Raji (cell line): ENCODE measurements around the gene TMEM250.

Source experiments
- POLR2A ChIP-seq: IDR thresholded peaks from 2 replicates; pipeline ENCODE4 v1.6.1; 2011; ENCODE audit warnings: low read depth, low read length, control low read depth; ENCODE audit not compliant: insufficient read depth

Gene TMEM250

GRCh38 chr9:136140966-136141365 is 22.3 kb upstream of the TMEM250 start:
- no peak for TF ChIP-seq POLR2A

DNA sequence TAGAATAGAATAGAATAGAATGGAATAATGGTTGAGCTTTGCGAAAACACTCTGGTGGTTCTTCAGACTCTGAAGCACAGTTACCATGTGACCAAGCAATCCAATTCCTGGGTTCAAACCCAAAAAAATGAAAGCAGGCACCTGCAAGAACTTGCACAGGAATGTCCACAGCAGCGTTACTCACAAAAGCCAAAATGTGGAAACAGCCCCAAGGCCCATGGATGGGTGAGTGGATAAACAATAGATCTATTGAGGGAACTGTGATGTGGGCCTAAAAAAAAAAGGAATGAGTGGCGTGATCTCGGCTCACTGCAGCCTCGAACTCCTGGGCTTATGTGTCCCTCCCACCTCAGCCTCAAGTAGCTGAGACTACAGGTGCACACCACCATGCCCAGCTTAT is 21.4 kb upstream of the TMEM250 start:
- no peak for TF ChIP-seq POLR2A

GRCh38 chr9:136138566-136138965 is 19.9 kb upstream of the TMEM250 start:
- TF ChIP-seq POLR2A, result no peak

- TF ChIP-seq POLR2A, result no peak
These were observed 18.9 kb upstream of the TMEM250 start for GRCh38 chr9:136137321-136138265.

GRCh38 chr9:136136127-136136925 is 17.7 kb upstream of the TMEM250 start:
- TF ChIP-seq POLR2A, result no peak

DNA sequence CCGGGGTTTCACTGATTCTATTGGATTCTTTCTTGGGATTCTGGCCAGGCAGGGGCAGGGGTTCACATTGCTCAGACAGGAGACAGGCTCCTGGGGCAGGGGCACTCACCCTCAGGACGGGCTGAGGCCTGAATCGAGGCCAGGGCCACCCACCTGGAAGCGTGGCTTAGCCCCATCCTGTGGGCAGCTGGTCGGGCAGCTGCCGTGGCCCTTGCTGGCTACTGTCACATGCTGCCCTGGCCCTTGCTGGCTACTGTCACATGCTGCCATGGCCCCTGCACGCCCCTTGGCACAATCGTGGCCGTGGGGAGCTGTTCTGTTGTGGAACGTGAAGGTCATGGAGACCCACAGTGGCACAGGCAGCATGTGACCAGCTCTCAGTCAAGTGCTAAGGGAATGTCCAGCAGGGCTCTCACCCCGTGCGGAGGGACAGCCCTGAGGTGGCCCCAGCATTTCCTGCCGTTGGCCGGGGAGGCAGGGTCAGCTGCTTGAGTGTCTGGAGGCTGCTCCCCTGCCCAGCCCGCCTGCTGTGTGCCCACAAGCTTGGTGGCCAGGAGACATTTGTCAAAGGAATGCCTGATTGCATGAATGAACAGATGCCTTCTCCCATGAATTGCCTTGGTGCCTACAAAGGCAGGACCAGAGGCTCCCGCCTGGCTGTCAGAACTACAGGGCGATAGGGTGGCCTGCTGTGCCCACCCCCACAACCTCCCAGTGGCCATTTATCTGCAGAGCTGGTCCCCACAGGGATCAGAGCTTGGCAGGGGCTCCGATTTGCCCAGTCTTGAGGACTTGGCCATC is 16.9 kb upstream of the TMEM250 start:
- TF ChIP-seq POLR2A, result no peak

- no peak for TF ChIP-seq POLR2A
These were observed 15.3 kb upstream of the TMEM250 start for GRCh38 chr9:136133959-136134484.

DNA sequence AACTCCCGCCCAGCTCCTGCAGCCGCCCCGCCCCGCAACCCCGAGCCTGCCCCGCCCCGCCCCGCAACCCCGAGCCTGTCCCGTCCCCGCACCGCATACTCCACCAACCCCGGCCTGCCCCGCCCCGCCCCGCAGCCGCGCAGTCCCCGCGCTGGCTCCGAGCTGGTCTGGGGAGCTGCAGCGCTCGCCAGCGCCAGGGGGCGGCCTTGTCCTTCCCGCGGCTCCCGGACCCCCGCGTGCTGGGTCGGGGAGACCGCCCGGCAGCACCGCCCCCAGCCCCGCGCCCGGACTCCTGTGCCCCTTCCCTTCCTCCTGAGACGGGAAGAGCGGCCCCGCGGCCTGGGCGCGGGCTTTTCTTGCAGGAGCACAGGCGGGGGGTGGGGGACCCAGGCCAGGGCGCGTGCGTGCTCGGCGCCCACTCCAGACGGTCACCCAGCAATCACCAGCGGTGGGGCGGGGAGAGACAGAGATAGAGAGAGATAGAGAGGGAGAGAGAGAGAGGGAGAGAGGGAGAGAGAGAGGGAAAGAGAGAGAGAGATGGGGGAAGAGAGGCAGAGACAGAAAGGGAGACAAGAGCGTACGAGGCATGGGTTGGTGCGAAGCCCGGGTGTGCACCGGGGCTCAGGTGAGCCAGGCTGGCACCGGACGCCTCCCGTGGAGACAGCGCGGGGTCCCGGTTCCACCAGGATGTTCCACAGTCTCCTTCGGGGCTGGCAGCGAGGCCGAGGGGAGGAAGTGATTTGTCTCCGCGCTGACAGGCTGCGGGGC is 14.7 kb upstream of the TMEM250 start:
- TF ChIP-seq POLR2A, result no peak

DNA sequence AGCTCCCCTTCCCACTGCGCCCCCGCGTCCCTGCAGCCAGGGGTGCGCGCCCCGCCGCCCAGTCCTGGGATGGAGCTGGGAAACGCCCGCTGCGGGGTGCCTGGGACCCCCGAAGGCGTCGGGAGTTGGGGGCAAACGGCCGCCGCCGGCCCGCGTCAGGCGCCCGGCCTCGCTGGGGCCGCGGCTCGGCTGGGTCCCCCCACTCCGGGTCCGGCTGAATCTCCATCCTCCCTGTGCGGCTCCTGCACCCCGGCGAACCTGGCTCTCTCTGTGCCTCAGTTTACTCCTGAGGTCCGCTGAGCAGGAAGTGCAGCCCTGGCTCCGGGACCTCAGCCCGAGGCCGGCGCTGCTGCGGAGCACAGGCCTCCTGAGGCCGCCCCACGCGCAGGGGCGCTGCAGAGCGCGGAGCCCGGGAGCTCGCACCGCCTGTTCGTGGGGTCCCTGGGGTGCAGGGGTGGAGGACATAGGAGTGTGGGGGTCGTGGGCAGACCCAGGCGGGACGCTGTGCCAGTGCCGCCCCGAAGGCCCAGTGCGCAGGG is 13.9 kb upstream of the TMEM250 start:
- TF ChIP-seq POLR2A, result no peak

DNA sequence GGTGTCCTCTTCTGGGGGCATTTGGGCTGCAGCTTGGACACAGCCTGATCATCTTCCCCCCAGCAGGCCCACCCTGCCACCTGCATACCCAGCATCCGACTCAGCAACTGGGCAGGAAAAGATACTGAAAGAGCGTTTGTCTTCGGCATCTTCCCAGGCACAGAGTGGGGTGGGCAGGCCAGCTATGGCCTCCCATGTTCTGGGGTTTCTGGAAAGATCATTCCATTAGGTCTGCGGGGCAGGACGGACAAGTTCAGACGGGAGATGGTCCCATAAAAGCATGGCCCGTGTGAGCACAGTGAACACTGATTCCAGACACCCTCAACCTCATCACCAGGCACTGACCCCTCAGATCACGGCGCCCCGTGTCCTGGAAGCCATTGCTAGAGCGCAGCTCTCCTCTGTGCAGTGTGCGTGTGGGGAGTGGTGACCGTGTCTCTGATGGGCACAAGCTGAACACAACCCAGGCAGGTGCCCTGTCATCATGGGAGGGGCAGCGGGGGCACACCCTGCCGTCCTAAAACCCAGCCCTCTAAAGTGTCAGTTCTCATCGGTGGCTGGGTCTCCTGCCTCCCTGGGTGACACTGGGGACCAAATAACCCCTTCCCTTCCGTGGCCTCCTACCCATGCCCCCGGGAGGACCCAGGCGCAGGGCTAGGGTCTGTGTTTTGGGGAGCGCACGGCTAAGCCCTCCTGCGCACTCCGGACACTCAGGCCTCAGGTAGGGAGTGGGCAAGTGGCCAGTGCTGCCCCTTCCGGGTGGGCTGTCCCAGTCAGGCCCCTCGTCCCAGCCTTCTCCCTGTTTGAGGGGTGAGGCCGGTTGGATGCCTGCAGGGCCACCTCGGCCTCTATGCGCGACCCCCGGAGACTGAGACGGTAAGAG is 13.2 kb upstream of the TMEM250 start:
- no peak for TF ChIP-seq POLR2A

- TF ChIP-seq POLR2A, result no peak
These were observed 10.5 kb upstream of the TMEM250 start for GRCh38 chr9:136129176-136129575.

- no peak for TF ChIP-seq POLR2A
These were observed 9.8 kb upstream of the TMEM250 start for GRCh38 chr9:136128436-136128835.

- no peak for TF ChIP-seq POLR2A
These were observed 8.6 kb upstream of the TMEM250 start for GRCh38 chr9:136127313-136127712.

DNA sequence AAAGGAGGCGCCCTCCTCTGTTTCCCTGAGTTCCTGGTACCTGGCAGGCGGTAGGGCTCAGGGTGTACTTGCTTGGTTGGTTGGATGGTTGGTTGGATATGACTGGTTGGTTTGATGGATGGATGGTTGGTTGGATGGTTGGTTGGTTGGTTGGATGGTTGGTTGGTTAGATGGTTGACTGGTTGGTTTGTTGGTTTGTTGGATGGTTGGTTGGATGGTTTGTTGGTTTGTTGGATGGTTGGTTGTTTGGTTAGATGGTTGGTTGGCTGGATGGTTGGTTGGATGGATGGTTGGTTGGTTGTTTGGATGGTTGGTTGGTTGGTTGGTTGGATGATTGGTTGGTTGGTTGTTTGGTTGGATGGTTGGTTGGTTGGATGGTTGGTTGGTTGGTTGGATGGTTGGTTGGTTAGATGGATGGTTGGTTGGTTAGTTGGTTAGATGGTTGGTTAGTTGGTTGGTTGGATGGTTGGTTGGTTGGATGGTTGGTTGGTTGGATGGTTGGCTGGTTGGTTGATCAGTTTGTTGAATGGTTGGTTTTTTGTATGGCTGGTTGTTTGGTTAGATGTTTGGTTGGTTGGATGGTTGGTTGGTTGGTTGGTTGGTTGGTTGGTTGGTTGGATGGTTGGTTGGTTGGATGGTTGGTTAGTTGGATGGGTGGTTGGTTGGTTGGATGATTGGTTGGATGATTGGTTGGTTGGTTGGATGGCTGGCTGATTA is 6.5 kb upstream of the TMEM250 start:
- no peak for TF ChIP-seq POLR2A
